Embryonic facial prominence (tissue), 1 donor: ENCODE results near the gene POT1.

Source experiments
- DNase-seq: peaks from one replicate; pipeline ENCODE4 v3.0.0-alpha.2; 2016; ENCODE audit errors: extremely low spot score

POT1 gene

GRCh38 chr7:124773938-124774337 is 155.7 kb downstream of the POT1 start:
- no peak for DNase-seq

- DNase-seq: no peak
These were observed 156.3 kb downstream of the POT1 start for GRCh38 chr7:124773339-124773738.
